K562 (cell line): Measurements from ENCODE around the gene TBC1D16. TPM values are rescaled to one million over a fixed set of nuclear protein-coding genes. Genes with fewer than 3 reads are reported as not detected.

ENCODE experiments used
- ATAC-seq: fragments of 200-7000 bp; cut with Tn5 transposase; 3 replicates; pipeline ENCODE4 v1.9.1; 2020; ENCODE audit warnings: moderate library complexity
- BruUV-seq: library from RNA; stranded (reverse); fragments of 400-500 nt; replicated peaks from 2 replicates; lab custom pipeline; 2021; lab: Mats Ljungman, UMichigan
- CTCF ChIA-PET: fragments of 300-600 bp; formaldehyde crosslinking; extraction: SDS; loops from one replicate; lab custom pipeline; 2021; ENCODE audit warnings: low intra/inter-chr PET ratio; lab: Yijun Ruan, JAX
- POLR2A ChIA-PET: fragments of 300-600, 350-650 bp; sonication (Branson Sonifier 250); formaldehyde crosslinking; extraction: SDS; loops from one replicate; lab custom pipeline; 2021; ENCODE audit warnings: antibody characterized with exemption, inconsistent platforms; lab: Yijun Ruan, JAX
- DNase-seq, 4 experiments: peaks; one replicate each; pipeline versions ENCODE4 v3.0.0 to v3.0.0-alpha.2; 2011 to 2018; ENCODE audit warnings: low spot score in 3 of 4, mixed read lengths in 3 of 4; ENCODE audit errors: extremely low read depth in 1 of 4
- FAIRE-seq: peaks from 2 replicates; lab custom pipeline; 2011; peaks lifted over from hg19 to GRCh38; lab: Jason Lieb, UNC
- H2AFZ ChIP-seq: 2 replicates; pipeline ENCODE4 v1.6.0; 2011; ENCODE audit warnings: low read depth, low read length, control low read depth, inconsistent platforms
- H3K27ac ChIP-seq: fragments of 200-600 bp; 3 replicates; pipeline ENCODE4 v1.8.0; 2011; ENCODE audit warnings: low read depth, mild to moderate bottlenecking, control low read depth, inconsistent platforms, low read length, moderate library complexity, mixed read lengths; ENCODE audit errors: extremely low read depth
- H3K27me3 ChIP-seq, 2 experiments: fragments of 300-600 bp in 1 of 2; 2 replicates in 1 of 2; 3 replicates in 1 of 2; pipeline versions ENCODE4 v1.6.0 to v1.8.0; 2011; ENCODE audit warnings: inconsistent platforms in 2 of 2, low read length in 2 of 2, mild to moderate bottlenecking in 1 of 2, mixed read lengths in 1 of 2, moderate library complexity in 1 of 2; ENCODE audit not compliant: control insufficient read depth in 2 of 2, insufficient read depth in 2 of 2
- H3K36me3 ChIP-seq: fragments of 300-600 bp; 3 replicates; pipeline ENCODE4 v1.8.0; 2011; ENCODE audit warnings: mild to moderate bottlenecking, low read length, inconsistent platforms; ENCODE audit not compliant: control insufficient read depth, insufficient read depth
- H3K4me1 ChIP-seq, 2 experiments: fragments of 200-600 bp in 1 of 2; replicated peaks in 1 of 2; 2 replicates in 1 of 2; 3 replicates in 1 of 2; pipeline versions ENCODE4 v1.5.1 to v1.8.0; 2011; ENCODE audit warnings: inconsistent platforms in 2 of 2, low read length in 2 of 2, mild to moderate bottlenecking in 1 of 2, mixed read lengths in 1 of 2, moderate library complexity in 1 of 2; ENCODE audit not compliant: control insufficient read depth in 2 of 2, insufficient read depth in 2 of 2
- H3K4me2 ChIP-seq: 2 replicates; pipeline ENCODE4 v1.6.1; 2011; ENCODE audit warnings: low read length, control low read depth, inconsistent platforms, mixed read lengths; ENCODE audit not compliant: insufficient read depth
- H3K4me3 ChIP-seq: fragments of 200-600 bp; sonication (generic), shearing (Covaris generic); 2 replicates; pipeline ENCODE4 v1.5.1; 2016; ENCODE audit warnings: control low read depth, inconsistent platforms
- H3K79me2 ChIP-seq: fragments of 200-600 bp; 3 replicates; pipeline ENCODE4 v1.8.0; 2011; ENCODE audit warnings: low read length, inconsistent platforms; ENCODE audit not compliant: control insufficient read depth, insufficient read depth
- H3K9ac ChIP-seq, 2 experiments: 2 replicates each; pipeline versions ENCODE4 v1.6.0 to v1.6.1; 2011; ENCODE audit warnings: low read depth in 2 of 2, low read length in 2 of 2, control low read depth in 1 of 2, inconsistent platforms in 1 of 2, mild to moderate bottlenecking in 1 of 2, mixed read lengths in 1 of 2; ENCODE audit not compliant: insufficient read depth in 1 of 2
- H3K9me1 ChIP-seq: one replicate; pipeline ENCODE4 v1.6.0; 2011; ENCODE audit warnings: inconsistent platforms, mild to moderate bottlenecking, low read length, moderate library complexity; ENCODE audit not compliant: control insufficient read depth, insufficient read depth
- H3K9me3 ChIP-seq: replicated peaks from 2 replicates; pipeline ENCODE4 v1.5.1; 2011; ENCODE audit warnings: low read depth, low read length, inconsistent platforms; ENCODE audit not compliant: control insufficient read depth, insufficient read depth
- H4K20me1 ChIP-seq: replicated peaks from 2 replicates; pipeline ENCODE4 v1.6.1; 2011; ENCODE audit warnings: low read length, inconsistent platforms, mixed read lengths; ENCODE audit not compliant: control insufficient read depth, insufficient read depth
- ATF1 ChIP-seq, 2 experiments: fragments of 450-650 bp in 1 of 2; IDR thresholded peaks; 2 replicates each; pipeline ENCODE4 v1.6.1; 2016; ENCODE audit warnings: missing compliant biosample characterization in 1 of 2, missing genetic modification characterization in 1 of 2
- CTBP1 ChIP-seq: fragments of 450-650 bp; IDR thresholded peaks from 2 replicates; pipeline ENCODE4 v1.6.1; 2016; ENCODE audit warnings: borderline replicate concordance
- ETV1 ChIP-seq: fragments of 450-650 bp; conservative IDR thresholded peaks from 2 replicates; pipeline ENCODE4 v1.6.1; 2016; ENCODE audit warnings: missing genetic modification characterization, control low read depth, low read depth, missing compliant biosample characterization
- FOXM1 ChIP-seq, 2 experiments: fragments of 450-650 bp in 1 of 2; sonication (generic) in 1 of 2; formaldehyde crosslinking in 1 of 2; IDR thresholded peaks; 2 replicates each; pipeline versions ENCODE4 v1.6.1 to v1.9.0; 2017 to 2022; ENCODE audit warnings: low read depth in 2 of 2, mild to moderate bottlenecking in 2 of 2, missing genetic modification reagents in 1 of 2, moderate library complexity in 1 of 2
- HMGN3 ChIP-seq: IDR thresholded peaks from 2 replicates; pipeline ENCODE4 v1.6.1; 2011; ENCODE audit warnings: borderline replicate concordance, low read depth, mild to moderate bottlenecking, mixed read lengths, low read length; ENCODE audit not compliant: insufficient read length; ENCODE audit errors: extremely low read depth
- MAFF ChIP-seq: IDR thresholded peaks from 2 replicates; pipeline ENCODE4 v1.6.1; 2012; ENCODE audit warnings: low read length, improper control_type of control experiment
- MAFG ChIP-seq: fragments of 450-650 bp; conservative IDR thresholded peaks from 2 replicates; pipeline ENCODE4 v1.6.1; 2016; ENCODE audit warnings: missing genetic modification characterization, missing compliant biosample characterization
- NFE2 ChIP-seq: IDR thresholded peaks from 2 replicates; pipeline ENCODE4 v1.6.1; 2014; ENCODE audit warnings: antibody characterized with exemption, low read depth
- NR4A1 ChIP-seq, 2 experiments: fragments of 250-450 bp in 1 of 2; fragments of 450-650 bp in 1 of 2; sonication (Bioruptor Pico) in 1 of 2; IDR thresholded peaks; 2 replicates each; pipeline versions ENCODE4 v1.4.0 to v1.6.1; 2016 to 2020; ENCODE audit warnings: mild to moderate bottlenecking in 2 of 2, missing compliant biosample characterization in 1 of 2, missing genetic modification characterization in 1 of 2, moderate library complexity in 1 of 2
- NRF1 ChIP-seq, 2 experiments: fragments of 450-650 bp; IDR thresholded peaks in 1 of 2; conservative IDR thresholded peaks in 1 of 2; 2 replicates each; pipeline ENCODE4 v1.6.1; 2014; ENCODE audit warnings: mild to moderate bottlenecking in 2 of 2
- SMARCA4 ChIP-seq: fragments of 450-650 bp; IDR thresholded peaks from 2 replicates; pipeline ENCODE4 v1.6.1; 2016
- ZNF764 ChIP-seq: fragments of 250-450 bp; sonication (Bioruptor Pico); IDR thresholded peaks from 2 replicates; pipeline ENCODE4 v1.4.0; 2020; ENCODE audit warnings: low read depth, mild to moderate bottlenecking, moderate library complexity
- WGBS: fragments of 100-300 bp; shearing (Covaris generic); methylation state at CpG from one replicate; pipeline ENCODE4 v1.1.6; 2016; ENCODE audit warnings: low coverage, mixed read lengths; ENCODE audit not compliant: insufficient coverage; ENCODE audit errors: missing lambda C conversion rate; 5-methylcytosine and 5-hydroxymethylcytosine counted together
- in situ Hi-C: fragments of 300-500 bp; cut with MboI; formaldehyde crosslinking; loops from 4 replicates; pipeline ENCODE4 v1.15.0; 2018; ENCODE audit warnings: inconsistent platforms, mixed read lengths
- intact Hi-C: fragments of 100-400 bp; cut with micrococcal nuclease; formaldehyde crosslinking; loops from 2 replicates; pipeline ENCODE4 v1.14.2; 2022
- polyA plus RNA-seq, 8 experiments: library from polyadenylated mRNA; depleted of rRNA in 4 of 8; stranded (reverse) in 5 of 8; unstranded in 3 of 8; fragments of >200 nt; fragmentation: Nextera tagmentation in 2 of 8; fragmentation: Illumina TruSeq in 1 of 8; extraction: Ambion mirVana in 2 of 8; extraction: Trizol in 1 of 8; gene quantifications; 2 replicates each; pipeline versions ENCODE4 v1.2.1 to v1.2.3, GENCODE V29; 2011 to 2014; ENCODE audit warnings: inconsistent platforms in 1 of 8, missing spikeins in 1 of 8
- total RNA-seq, 7 experiments: library from RNA; depleted of rRNA in 6 of 7; stranded (reverse); fragments of >200 nt in 6 of 7; fragmentation: Illumina TruSeq in 2 of 7; extraction: Trizol in 2 of 7; gene quantifications; 2 replicates each; pipeline versions ENCODE4 v1.2.1 to v1.2.3, GENCODE V29; 2011 to 2021; ENCODE audit warnings: low replicate concordance in 1 of 7
- TF ChIP-seq, protein P1 (sequence below): conservative IDR thresholded peaks from 2 replicates; pipeline ENCODE4 v1.6.1; 2011; ENCODE audit warnings: low read depth, mild to moderate bottlenecking, low read length; ENCODE audit not compliant: control insufficient read depth
- TF ChIP-seq, protein P2 (sequence below): sonication (generic); formaldehyde crosslinking; IDR thresholded peaks from 2 replicates; pipeline ENCODE4 v1.8.0; 2022; ENCODE audit warnings: mild to moderate bottlenecking, low read depth, missing genetic modification reagents
- TF ChIP-seq, protein P3 (sequence below): fragments of 250-450 bp; sonication (Bioruptor Pico); IDR thresholded peaks from 2 replicates; pipeline ENCODE4 v1.5.0; 2021

Gene TBC1D16
- total and polyA plus RNA-seq, 9 of the 15 experiments (the other 6 are each of a cell fraction or from before 2014, with no cell fraction given), result 0.01 to 0.20 (median 0.03) TPM; not detected in 1

DNA sequence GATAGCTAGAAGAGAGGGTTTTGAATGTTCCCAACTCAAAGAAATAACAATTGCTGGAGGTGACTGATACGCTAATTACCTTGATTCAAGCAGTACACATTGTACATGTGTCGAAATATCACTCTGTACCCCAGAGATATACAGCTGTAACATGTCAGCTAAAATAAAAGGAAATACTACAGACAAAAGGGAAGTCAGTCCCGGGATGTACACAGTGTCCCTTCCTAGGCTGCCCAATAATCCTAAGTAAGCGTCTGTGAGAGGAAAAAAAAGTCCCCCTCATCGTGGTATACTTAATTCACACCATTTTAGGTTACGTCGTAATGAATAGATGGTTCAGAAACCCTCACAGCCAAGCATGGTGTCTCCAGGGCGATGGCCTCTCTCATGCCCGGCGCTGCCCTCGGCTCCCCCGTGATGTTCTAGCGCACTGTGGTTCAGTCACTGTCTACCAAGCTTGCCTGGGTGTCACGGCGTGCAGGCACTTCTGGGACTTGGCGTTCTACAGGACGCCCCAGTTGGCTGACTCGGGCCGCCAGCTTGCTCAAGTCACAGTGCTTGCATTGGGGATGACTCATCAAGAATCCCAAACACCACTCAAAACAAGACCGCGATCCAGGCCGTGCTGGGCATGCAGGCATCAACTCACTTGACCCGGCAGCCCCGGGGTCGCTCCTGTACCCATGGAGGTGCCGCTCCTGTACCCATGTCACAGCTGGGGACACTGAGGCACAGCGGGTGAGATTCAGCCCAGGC is 28.3 kb upstream of the TBC1D16 start:
- POLR2A ChIA-PET, result interaction anchor here (0.6 kb wide), 1 partner anchor 594 kb away, joined by 3 read pairs; no protein-coding TSS in a partner anchor
- H2AFZ ChIP-seq, result peak overlapping the region; percentile 87
- 0 out of 2 replicates have a peak, but pooled peaks have one; percentile 28 for TF ChIP-seq SMARCA4
- TF ChIP-seq NRF1 (conservative IDR thresholded peaks at IDR 0.05 in 1 of 2, IDR thresholded peaks at IDR 0.05 in 1 of 2), result peak; percentile 28 to 37; a peak in 1 of 4 replicates
- TF ChIP-seq MAFF, result peak; percentile 68
- TF ChIP-seq HMGN3, result peak; percentile 39
- peak; percentile 96 for TF ChIP-seq MAFG (tag)
- no peak for TF ChIP-seq FOXM1 (IDR thresholded peaks at IDR 0.05; ENCODE audit: low read depth)
- no peak for TF ChIP-seq FOXM1 (CRISPR knock-in tag; IDR thresholded peaks at IDR 0.05; ENCODE audit: low read depth)
- TF ChIP-seq NR4A1 (CRISPR knock-in tag; IDR thresholded peaks at IDR 0.05), result no peak
- peak; percentile 21; the same call in 1 of the 2 replicates for TF ChIP-seq NR4A1 (tag; IDR thresholded peaks at IDR 0.05)
- TF ChIP-seq CTBP1, result peak; percentile 15; the same call in 1 of the 2 replicates
- TF ChIP-seq ETV1 (tag), result no peak
- TF ChIP-seq ATF1 (CRISPR knock-in tag; IDR thresholded peaks at IDR 0.05), result no peak
- TF ChIP-seq ATF1 (tag; IDR thresholded peaks at IDR 0.05), result no peak
- no peak for TF ChIP-seq ZNF764 (CRISPR knock-in tag)
- TF ChIP-seq, protein P1, sequence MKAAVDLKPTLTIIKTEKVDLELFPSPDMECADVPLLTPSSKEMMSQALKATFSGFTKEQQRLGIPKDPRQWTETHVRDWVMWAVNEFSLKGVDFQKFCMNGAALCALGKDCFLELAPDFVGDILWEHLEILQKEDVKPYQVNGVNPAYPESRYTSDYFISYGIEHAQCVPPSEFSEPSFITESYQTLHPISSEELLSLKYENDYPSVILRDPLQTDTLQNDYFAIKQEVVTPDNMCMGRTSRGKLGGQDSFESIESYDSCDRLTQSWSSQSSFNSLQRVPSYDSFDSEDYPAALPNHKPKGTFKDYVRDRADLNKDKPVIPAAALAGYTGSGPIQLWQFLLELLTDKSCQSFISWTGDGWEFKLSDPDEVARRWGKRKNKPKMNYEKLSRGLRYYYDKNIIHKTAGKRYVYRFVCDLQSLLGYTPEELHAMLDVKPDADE, result no peak
- peak; percentile 90 for TF ChIP-seq NFE2
- TF ChIP-seq, protein P2, sequence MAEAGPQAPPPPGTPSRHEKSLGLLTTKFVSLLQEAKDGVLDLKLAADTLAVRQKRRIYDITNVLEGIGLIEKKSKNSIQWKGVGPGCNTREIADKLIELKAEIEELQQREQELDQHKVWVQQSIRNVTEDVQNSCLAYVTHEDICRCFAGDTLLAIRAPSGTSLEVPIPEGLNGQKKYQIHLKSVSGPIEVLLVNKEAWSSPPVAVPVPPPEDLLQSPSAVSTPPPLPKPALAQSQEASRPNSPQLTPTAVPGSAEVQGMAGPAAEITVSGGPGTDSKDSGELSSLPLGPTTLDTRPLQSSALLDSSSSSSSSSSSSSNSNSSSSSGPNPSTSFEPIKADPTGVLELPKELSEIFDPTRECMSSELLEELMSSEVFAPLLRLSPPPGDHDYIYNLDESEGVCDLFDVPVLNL (CRISPR knock-in tag), result no peak
- TF ChIP-seq, protein P3, sequence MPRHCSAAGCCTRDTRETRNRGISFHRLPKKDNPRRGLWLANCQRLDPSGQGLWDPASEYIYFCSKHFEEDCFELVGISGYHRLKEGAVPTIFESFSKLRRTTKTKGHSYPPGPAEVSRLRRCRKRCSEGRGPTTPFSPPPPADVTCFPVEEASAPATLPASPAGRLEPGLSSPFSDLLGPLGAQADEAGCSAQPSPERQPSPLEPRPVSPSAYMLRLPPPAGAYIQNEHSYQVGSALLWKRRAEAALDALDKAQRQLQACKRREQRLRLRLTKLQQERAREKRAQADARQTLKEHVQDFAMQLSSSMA (CRISPR knock-in tag), result no peak

More for the DNA sequence above, 28.3 kb upstream of the TBC1D16 start:
- ATAC-seq (peak; percentile 85), DNase-seq (peak; percentile 65 to 73 (median 68)), FAIRE-seq (peak; percentile 79)
- H3K36me3 ChIP-seq, result no peaks in the 10 kb centered on the region
- H3K9ac ChIP-seq, result peak overlapping the region in 1 of 2 experiments; percentile 23; a peak in 1 of 4 replicates
- no peaks in the 10 kb centered on the region for H3K9me3 ChIP-seq
- in situ Hi-C loops (no loop called here), intact Hi-C loops (no loop called here)
- no peak overlapping the region for H3K27ac ChIP-seq
- CTCF ChIA-PET, result no interaction called here
- no peaks in the 10 kb centered on the region for H4K20me1 ChIP-seq
- H3K4me1 ChIP-seq, result peaks cover 15 to 19% of the 10 kb centered on the region in 2 experiments
- H3K4me3 ChIP-seq, result no peak overlapping the region
- peak overlapping the region; percentile 55 for H3K4me2 ChIP-seq
- WGBS, result 23% methylated on average over 27 of the region's 27 CpGs
- no peaks in the 10 kb centered on the region for H3K79me2 ChIP-seq
- H3K9me1 ChIP-seq, result no peaks in the 10 kb centered on the region
- no TSS peak for BruUV-seq
- peaks cover 12 to 54% of the 10 kb centered on the region in 2 experiments for H3K27me3 ChIP-seq
